Breast epithelium (tissue), 4 donors: Measurements from ENCODE around the gene CMTM5. TPM values are rescaled to one million over a fixed set of nuclear protein-coding genes. Genes with fewer than 3 reads are reported as not detected.

ENCODE experiments used
- DNase-seq, 2 donors: peaks; one replicate each; pipeline ENCODE4 v3.0.0-alpha.2; 2019; ENCODE audit warnings: low spot score in 2 of 2
- H3K27ac ChIP-seq, 2 donors: fragments of 200-600 bp; sonication (generic) in 1 of 2; one replicate each; pipeline ENCODE4 v1.5.1; 2016 to 2019; ENCODE audit warnings: mild to moderate bottlenecking in 1 of 2
- H3K27me3 ChIP-seq, 2 donors: fragments of 200-600 bp; sonication (generic) in 1 of 2; one replicate each; pipeline versions ENCODE4 v1.5.1 to v1.6.0; 2017 to 2019; ENCODE audit warnings: control low read depth in 1 of 2, mild to moderate bottlenecking in 1 of 2
- H3K36me3 ChIP-seq: fragments of 200-600 bp; one replicate; pipeline ENCODE4 v1.5.1; 2019
- H3K4me1 ChIP-seq, 2 donors: fragments of 200-600 bp; sonication (generic); one replicate each; pipeline ENCODE4 v1.5.1; 2016 to 2019; ENCODE audit warnings: control low read depth in 1 of 2
- H3K4me3 ChIP-seq, 3 donors: fragments of 200-600 bp; sonication (generic); 1 replicate in 2 of 3; 2 replicates in 1 of 3; pipeline ENCODE4 v1.5.1; 2016 to 2019; ENCODE audit warnings: mild to moderate bottlenecking in 3 of 3, moderate library complexity in 2 of 3
- H3K9me3 ChIP-seq, 2 donors: fragments of 200-600 bp; sonication (generic) in 1 of 2; one replicate each; pipeline ENCODE4 v1.5.1; 2016 to 2019; ENCODE audit warnings: control low read depth in 1 of 2
- CTCF ChIP-seq, 3 donors: fragments of 450-650 bp; IDR thresholded peaks; one replicate each; pipeline ENCODE4 v1.5.1; 2016 to 2017; ENCODE audit warnings: antibody characterized with exemption in 3 of 3, mild to moderate bottlenecking in 3 of 3, moderate library complexity in 3 of 3
- POLR2A ChIP-seq: fragments of 450-650 bp; IDR thresholded peaks from one replicate; pipeline ENCODE4 v1.6.1; 2016; ENCODE audit warnings: antibody characterized with exemption, mild to moderate bottlenecking, moderate library complexity
- POLR2AphosphoS5 ChIP-seq, 3 donors: sonication (generic); formaldehyde crosslinking; IDR thresholded peaks; one replicate each; pipeline ENCODE4 v1.6.1; 2017; ENCODE audit warnings: antibody characterized with exemption in 3 of 3
- intact Hi-C: fragments of 100-400 bp; cut with DNase I; formaldehyde crosslinking; loops from one replicate; pipeline ENCODE4 v1.15.1; 2023; ENCODE audit warnings: low total_unique reads
- total RNA-seq, 3 donors: library from RNA; depleted of rRNA; stranded (reverse); fragments of >200 nt; gene quantifications; one replicate each; pipeline ENCODE4 v1.1.0, GENCODE V29; 2016

The CMTM5 gene
- total RNA-seq, 3 donors from 2014 or later, result 0.64 to 0.88 TPM; not detected in 1

- Histone ChIP-seq H3K4me3 (no peak overlapping the region), H3K4me1 (no peaks in the 10 kb centered on the region), H3K9me3 (no peaks in the 10 kb centered on the region), H3K27ac (no peak overlapping the region), H3K27me3 (peaks cover 0 to 45% of the 10 kb centered on the region in 2 donors), H3K36me3 (no peaks in the 10 kb centered on the region)
- no peak for DNase-seq
- intact Hi-C loops, result no loop called here
- TF ChIP-seq CTCF (IDR thresholded peaks at IDR 0.05), result no peak
- TF ChIP-seq POLR2A, result no peak
- TF ChIP-seq POLR2AphosphoS5 (IDR thresholded peaks at IDR 0.05), result no peak
Measured at GRCh38 chr14:23406725-23407355, 30.0 kb downstream of the CMTM5 start.

- intact Hi-C loops, result no loop called here
- Histone ChIP-seq H3K4me1 (no peaks in the 10 kb centered on the region), H3K27ac (no peak within 1 kb of the TSS), H3K9me3 (no peaks in the 10 kb centered on the region), H3K4me3 (no peak within 1 kb of the TSS), H3K36me3 (no peaks in the 10 kb centered on the region), H3K27me3 (peaks cover 0 to 37% of the 10 kb centered on the region in 2 donors)
- TF ChIP-seq POLR2AphosphoS5 (IDR thresholded peaks at IDR 0.05) (no peak), CTCF (IDR thresholded peaks at IDR 0.05) (no peak)
- DNase-seq, result no peak
Measured at GRCh38 chr14:23407516-23408306, 30.9 kb downstream of the CMTM5 start, which contains the start of gene MYH6. Gene MYH6 (minus strand): TSS chr14:23408273. CDS start chr14:23407223, 1,050 bp downstream.

GRCh38 chr14:23408307-23408630, 31.4 kb downstream of the CMTM5 start:
- TF ChIP-seq POLR2A (no peak), POLR2AphosphoS5 (IDR thresholded peaks at IDR 0.05) (no peak), CTCF (IDR thresholded peaks at IDR 0.05) (no peak)

GRCh38 chr14:23409475-23409874, 32.6 kb downstream of the CMTM5 start:
- Histone ChIP-seq H3K4me3 (no peak overlapping the region), H3K4me1 (no peaks in the 10 kb centered on the region), H3K9me3 (no peaks in the 10 kb centered on the region), H3K27me3 (peaks cover 0 to 34% of the 10 kb centered on the region in 2 donors), H3K27ac (no peak overlapping the region), H3K36me3 (no peaks in the 10 kb centered on the region)
- intact Hi-C loops, result no loop called here
- no peak for DNase-seq
- TF ChIP-seq POLR2AphosphoS5 (IDR thresholded peaks at IDR 0.05), result no peak
- no peak for TF ChIP-seq POLR2A
- no peak for TF ChIP-seq CTCF (IDR thresholded peaks at IDR 0.05)

More at GRCh38 chr14:23408307-23408630, 31.4 kb downstream of the CMTM5 start:
- Histone ChIP-seq H3K27me3 (peaks cover 0 to 37% of the 10 kb centered on the region in 2 donors), H3K36me3 (no peaks in the 10 kb centered on the region), H3K4me3 (no peak overlapping the region), H3K9me3 (no peaks in the 10 kb centered on the region), H3K4me1 (no peaks in the 10 kb centered on the region), H3K27ac (no peak overlapping the region)
- intact Hi-C loops, result no loop called here
- DNase-seq, result no peak

GRCh38 chr14:23409966-23410635, 33.3 kb downstream of the CMTM5 start:
- no peak for DNase-seq
- H3K27me3 ChIP-seq, result peaks cover 0 to 28% of the 10 kb centered on the region in 2 donors
- TF ChIP-seq POLR2A (no peak), POLR2AphosphoS5 (IDR thresholded peaks at IDR 0.05) (no peak), CTCF (IDR thresholded peaks at IDR 0.05) (no peak)
- H3K27ac ChIP-seq, result no peak overlapping the region
- H3K4me1 ChIP-seq, result no peaks in the 10 kb centered on the region
- no peaks in the 10 kb centered on the region for H3K36me3 ChIP-seq
- no peaks in the 10 kb centered on the region for H3K9me3 ChIP-seq
- H3K4me3 ChIP-seq, result no peak overlapping the region
- intact Hi-C loops, result no loop called here
